Measurements from ENCODE around the gene METTL16.

GRCh38 chr17:2445638-2446037, 66.0 kb downstream of the METTL16 start:
- TF ChIP-seq CTCF (IDR thresholded peaks at IDR 0.05; ENCODE audit: poor library complexity) (no peak), EZH2 (IDR thresholded peaks at IDR 0.05; ENCODE audit: borderline replicate concordance) (no peak), EZH2phosphoT487 (IDR thresholded peaks at IDR 0.05; ENCODE audit: low read depth, severe bottlenecking, unreplicated experiment) (no peak)
